ENCODE results near the gene TBC1D1.

TBC1D1 gene

DNA sequence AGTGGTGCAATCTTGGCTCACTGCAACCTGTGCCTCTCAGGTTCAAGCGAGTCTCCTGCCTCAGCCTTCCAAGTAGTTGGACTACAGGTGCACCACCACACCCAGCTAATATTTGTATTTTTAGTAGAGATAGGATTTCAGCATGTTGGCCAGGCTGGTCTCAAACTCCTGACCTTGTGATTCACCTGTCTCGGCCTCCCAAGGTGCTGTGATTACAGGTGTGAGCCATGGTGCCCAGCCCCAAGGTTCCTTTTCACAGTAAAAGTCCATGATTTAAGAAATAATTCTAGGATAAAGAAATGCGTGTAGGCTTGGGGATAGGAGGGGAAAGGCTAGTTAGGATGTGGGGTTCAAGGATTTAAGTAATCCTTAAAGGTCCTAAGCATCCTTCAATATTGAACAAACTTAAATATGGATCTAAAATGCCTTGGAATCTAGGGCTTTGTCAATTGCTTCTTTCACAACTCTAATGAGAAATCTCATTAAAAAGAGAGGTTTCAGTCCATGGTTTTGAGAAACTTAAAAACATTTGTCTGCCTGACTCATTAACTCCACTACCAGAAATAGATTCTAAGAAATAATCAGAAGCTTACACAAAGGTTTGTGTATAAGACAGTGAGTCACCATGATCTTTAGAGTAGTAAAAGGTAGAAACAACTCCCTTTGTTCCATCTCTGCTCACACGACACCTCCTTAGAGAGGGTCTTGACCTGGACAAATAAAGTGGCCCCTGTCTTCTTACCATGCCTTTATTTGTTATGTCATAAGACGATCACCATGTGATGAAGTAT is 272.5 kb downstream of the TBC1D1 start:
- Histone ChIP-seq H3K27ac (replicated peaks; ENCODE audit: low read length) (no peak overlapping the region), H2BK15ac (ENCODE audit: low read length) (no peak overlapping the region), H2BK5ac (ENCODE audit: low read length) (no peak overlapping the region), H3K27me3 (ENCODE audit: control insufficient read depth in 3 of 3, insufficient read depth in 3 of 3, low read depth in 1 of 3, low read length in 3 of 3) (no peaks in the 10 kb centered on the region), H4K8ac (ENCODE audit: low read depth, low read length) (no peak overlapping the region), H2BK12ac (ENCODE audit: low read length) (no peak overlapping the region), H3K36me3 (replicated peaks in 1 of 2; ENCODE audit: control insufficient read depth in 2 of 2, insufficient read depth in 2 of 2, low read length in 2 of 2) (no peaks in the 10 kb centered on the region), H3K18ac (ENCODE audit: low read length) (no peak overlapping the region), H4K91ac (ENCODE audit: low read depth, low read length, poor library complexity) (no peak overlapping the region), H3K23ac (ENCODE audit: low read depth, low read length, poor library complexity) (no peak overlapping the region), H3K4me2 (ENCODE audit: insufficient read depth, low read length, poor library complexity, severe bottlenecking) (no peak overlapping the region), H2AFZ (ENCODE audit: low read length) (no peak overlapping the region), H3K14ac (ENCODE audit: low read length) (no peak overlapping the region), H3K4me1 (ENCODE audit: control insufficient read depth in 2 of 2, insufficient read depth in 1 of 2, low read depth in 1 of 2, low read length in 2 of 2) (peaks cover 15 to 24% of the 10 kb centered on the region in 2 donors), H3K9me3 (replicated peaks in 1 of 2; ENCODE audit: control insufficient read depth in 2 of 2, insufficient read depth in 1 of 2, low read depth in 1 of 2, low read length in 2 of 2) (peaks cover 3 to 21% of the 10 kb centered on the region in 2 donors), H3K4me3 (ENCODE audit: low read length in 2 of 2) (no peak overlapping the region), H2AK5ac (ENCODE audit: low read depth, low read length) (no peak overlapping the region), H3K4ac (ENCODE audit: low read length) (no peak overlapping the region), H3K9ac (ENCODE audit: low read depth, low read length, poor library complexity) (no peak overlapping the region), H2BK120ac (ENCODE audit: low read depth, low read length) (no peak overlapping the region), H3K79me1 (ENCODE audit: low read depth, low read length) (no peaks in the 10 kb centered on the region)
- no peak for DNase-seq (ENCODE audit: low spot score)
- no CpG with 5 or more reads among the region's 5 CpGs for WGBS, 2 donors (ENCODE audit: extremely low coverage in 2 of 2, insufficient read length in 2 of 2, insufficient replicate concordance in 1 of 2)

DNA sequence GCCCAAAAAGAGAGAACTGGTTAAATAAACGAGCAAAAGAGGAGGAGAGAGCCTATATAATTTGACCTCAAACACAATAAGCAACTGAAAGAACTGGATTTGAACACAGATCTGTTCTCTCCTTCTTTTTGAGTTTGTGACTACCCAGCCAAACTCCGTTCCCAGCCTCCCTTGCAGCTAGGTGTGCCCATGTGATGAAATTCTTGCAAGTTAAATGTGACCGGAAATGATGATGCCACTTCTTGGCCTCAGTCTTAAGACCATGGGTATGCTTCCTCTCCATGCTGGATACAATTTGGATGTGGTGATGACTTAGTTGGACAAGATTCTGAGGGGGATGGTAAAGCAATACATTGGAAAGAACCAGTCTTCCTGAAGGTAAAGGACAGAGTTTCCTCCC is 273.5 kb downstream of the TBC1D1 start:
- H3K23ac ChIP-seq (ENCODE audit: low read depth, low read length, poor library complexity) = no peak overlapping the region
- no peak overlapping the region for H2BK120ac ChIP-seq (ENCODE audit: low read depth, low read length)
- H3K9ac ChIP-seq (ENCODE audit: low read depth, low read length, poor library complexity) = no peak overlapping the region
- H2BK15ac ChIP-seq (ENCODE audit: low read length) = no peak overlapping the region
- no peak overlapping the region for H4K91ac ChIP-seq (ENCODE audit: low read depth, low read length, poor library complexity)
- H2AK5ac ChIP-seq (ENCODE audit: low read depth, low read length) = no peak overlapping the region
- no peak overlapping the region for H3K27ac ChIP-seq (replicated peaks; ENCODE audit: low read length)
- no peaks in the 10 kb centered on the region for H3K36me3 ChIP-seq (replicated peaks in 1 of 2; ENCODE audit: control insufficient read depth in 2 of 2, insufficient read depth in 2 of 2, low read length in 2 of 2)
- H3K14ac ChIP-seq (ENCODE audit: low read length) = no peak overlapping the region
- H2AFZ ChIP-seq (ENCODE audit: low read length) = no peak overlapping the region
- H3K4ac ChIP-seq (ENCODE audit: low read length) = no peak overlapping the region
- no peak overlapping the region for H2BK12ac ChIP-seq (ENCODE audit: low read length)
- H3K4me3 ChIP-seq (ENCODE audit: low read length in 2 of 2) = no peak overlapping the region
- H3K79me1 ChIP-seq (ENCODE audit: low read depth, low read length) = no peaks in the 10 kb centered on the region
- no CpG with 5 or more reads among the region's 3 CpGs for WGBS, 2 donors (ENCODE audit: extremely low coverage in 2 of 2, insufficient read length in 2 of 2, insufficient replicate concordance in 1 of 2)
- peaks cover 3 to 21% of the 10 kb centered on the region in 2 donors for H3K9me3 ChIP-seq (replicated peaks in 1 of 2; ENCODE audit: control insufficient read depth in 2 of 2, insufficient read depth in 1 of 2, low read depth in 1 of 2, low read length in 2 of 2)
- H3K4me1 ChIP-seq (ENCODE audit: control insufficient read depth in 2 of 2, insufficient read depth in 1 of 2, low read depth in 1 of 2, low read length in 2 of 2) = peaks cover 15 to 24% of the 10 kb centered on the region in 2 donors
- no peak for DNase-seq (ENCODE audit: low spot score)
- no peaks in the 10 kb centered on the region for H3K27me3 ChIP-seq (ENCODE audit: control insufficient read depth in 3 of 3, insufficient read depth in 3 of 3, low read depth in 1 of 3, low read length in 3 of 3)
- no peak overlapping the region for H3K18ac ChIP-seq (ENCODE audit: low read length)
- H3K4me2 ChIP-seq (ENCODE audit: insufficient read depth, low read length, poor library complexity, severe bottlenecking) = no peak overlapping the region
- H4K8ac ChIP-seq (ENCODE audit: low read depth, low read length) = no peak overlapping the region
- no peak overlapping the region for H2BK5ac ChIP-seq (ENCODE audit: low read length)

DNA sequence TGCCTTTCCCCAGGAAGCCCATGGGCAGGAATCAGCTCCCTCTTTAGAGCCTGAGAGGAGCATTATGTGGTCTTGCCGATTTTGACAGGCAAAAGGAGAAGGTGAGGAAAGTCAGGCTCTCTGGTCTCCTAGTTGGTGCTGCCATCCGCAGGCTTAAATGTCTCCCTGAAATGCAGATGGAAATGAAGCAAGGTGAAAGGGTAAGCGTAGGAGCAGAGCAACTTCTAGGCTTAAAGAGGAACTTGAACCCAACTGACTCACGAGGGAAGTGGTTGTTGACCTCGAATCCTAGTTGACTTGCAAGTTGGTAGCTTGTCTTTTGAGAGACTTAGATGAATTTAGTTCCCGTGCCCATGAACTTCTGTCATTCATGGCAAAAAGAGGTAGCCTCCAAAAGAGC is 275.2 kb downstream of the TBC1D1 start:
- no peak overlapping the region for H2BK5ac ChIP-seq (ENCODE audit: low read length)
- no peaks in the 10 kb centered on the region for H3K36me3 ChIP-seq (replicated peaks in 1 of 2; ENCODE audit: control insufficient read depth in 2 of 2, insufficient read depth in 2 of 2, low read length in 2 of 2)
- H3K4me3 ChIP-seq (ENCODE audit: low read length in 2 of 2) = no peak overlapping the region
- H2AFZ ChIP-seq (ENCODE audit: low read length) = no peak overlapping the region
- no CpG with 5 or more reads among the region's 6 CpGs for WGBS, 2 donors (ENCODE audit: extremely low coverage in 2 of 2, insufficient read length in 2 of 2, insufficient replicate concordance in 1 of 2)
- no peak overlapping the region for H4K91ac ChIP-seq (ENCODE audit: low read depth, low read length, poor library complexity)
- H3K4ac ChIP-seq (ENCODE audit: low read length) = no peak overlapping the region
- no peak for DNase-seq (ENCODE audit: low spot score)
- H3K4me1 ChIP-seq (ENCODE audit: control insufficient read depth in 2 of 2, insufficient read depth in 1 of 2, low read depth in 1 of 2, low read length in 2 of 2) = peaks cover 5 to 16% of the 10 kb centered on the region in 2 donors
- no peaks in the 10 kb centered on the region for H3K79me1 ChIP-seq (ENCODE audit: low read depth, low read length)
- no peak overlapping the region for H2BK120ac ChIP-seq (ENCODE audit: low read depth, low read length)
- H3K27ac ChIP-seq (replicated peaks; ENCODE audit: low read length) = no peak overlapping the region
- H3K4me2 ChIP-seq (ENCODE audit: insufficient read depth, low read length, poor library complexity, severe bottlenecking) = no peak overlapping the region
- H3K23ac ChIP-seq (ENCODE audit: low read depth, low read length, poor library complexity) = no peak overlapping the region
- no peak overlapping the region for H3K14ac ChIP-seq (ENCODE audit: low read length)
- H2BK15ac ChIP-seq (ENCODE audit: low read length) = no peak overlapping the region
- H4K8ac ChIP-seq (ENCODE audit: low read depth, low read length) = no peak overlapping the region
- no peak overlapping the region for H2AK5ac ChIP-seq (ENCODE audit: low read depth, low read length)
- H3K18ac ChIP-seq (ENCODE audit: low read length) = peak overlapping the region; percentile 25
- H3K9ac ChIP-seq (ENCODE audit: low read depth, low read length, poor library complexity) = no peak overlapping the region
- H3K9me3 ChIP-seq (replicated peaks in 1 of 2; ENCODE audit: control insufficient read depth in 2 of 2, insufficient read depth in 1 of 2, low read depth in 1 of 2, low read length in 2 of 2) = peaks cover 3 to 21% of the 10 kb centered on the region in 2 donors
- no peak overlapping the region for H2BK12ac ChIP-seq (ENCODE audit: low read length)
- no peaks in the 10 kb centered on the region for H3K27me3 ChIP-seq (ENCODE audit: control insufficient read depth in 3 of 3, insufficient read depth in 3 of 3, low read depth in 1 of 3, low read length in 3 of 3)

DNA sequence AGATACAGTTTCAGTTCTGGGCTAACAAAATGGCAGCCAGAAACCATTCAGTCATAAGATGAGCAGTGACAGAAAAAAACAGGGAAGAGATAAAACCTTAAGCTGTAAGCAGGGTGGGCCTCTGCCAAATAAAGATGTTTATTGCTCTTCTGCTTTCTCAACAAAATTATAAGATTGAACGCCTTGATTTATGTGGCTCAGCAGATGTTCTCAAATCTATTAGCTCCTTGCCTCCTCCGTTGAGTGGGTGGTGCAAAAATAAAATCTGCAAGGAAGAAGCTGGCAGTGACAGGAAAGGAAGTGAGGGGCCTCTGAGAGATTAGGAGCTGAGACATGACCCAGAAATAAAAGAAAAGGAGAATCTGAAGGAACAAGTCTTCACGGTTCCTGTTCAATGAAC is 275.9 kb downstream of the TBC1D1 start:
- peaks cover 4 to 23% of the 10 kb centered on the region in 2 donors for H3K9me3 ChIP-seq (replicated peaks in 1 of 2; ENCODE audit: control insufficient read depth in 2 of 2, insufficient read depth in 1 of 2, low read depth in 1 of 2, low read length in 2 of 2)
- H3K14ac ChIP-seq (ENCODE audit: low read length) = no peak overlapping the region
- H2AK5ac ChIP-seq (ENCODE audit: low read depth, low read length) = no peak overlapping the region
- no peak overlapping the region for H3K4me2 ChIP-seq (ENCODE audit: insufficient read depth, low read length, poor library complexity, severe bottlenecking)
- H3K4me3 ChIP-seq (ENCODE audit: low read length in 2 of 2) = no peak overlapping the region
- H4K8ac ChIP-seq (ENCODE audit: low read depth, low read length) = no peak overlapping the region
- H3K79me1 ChIP-seq (ENCODE audit: low read depth, low read length) = no peaks in the 10 kb centered on the region
- WGBS, 2 donors (ENCODE audit: extremely low coverage in 2 of 2, insufficient read length in 2 of 2, insufficient replicate concordance in 1 of 2) = no CpG with 5 or more reads among the region's 3 CpGs
- no peak overlapping the region for H3K9ac ChIP-seq (ENCODE audit: low read depth, low read length, poor library complexity)
- no peak overlapping the region for H3K23ac ChIP-seq (ENCODE audit: low read depth, low read length, poor library complexity)
- no peak for DNase-seq (ENCODE audit: low spot score)
- no peak overlapping the region for H2BK120ac ChIP-seq (ENCODE audit: low read depth, low read length)
- no peak overlapping the region for H2BK5ac ChIP-seq (ENCODE audit: low read length)
- no peak overlapping the region for H3K4ac ChIP-seq (ENCODE audit: low read length)
- no peak overlapping the region for H2BK15ac ChIP-seq (ENCODE audit: low read length)
- peaks cover 4 to 11% of the 10 kb centered on the region in 2 donors for H3K4me1 ChIP-seq (ENCODE audit: control insufficient read depth in 2 of 2, insufficient read depth in 1 of 2, low read depth in 1 of 2, low read length in 2 of 2)
- H3K18ac ChIP-seq (ENCODE audit: low read length) = no peak overlapping the region
- no peaks in the 10 kb centered on the region for H3K27me3 ChIP-seq (ENCODE audit: control insufficient read depth in 3 of 3, insufficient read depth in 3 of 3, low read depth in 1 of 3, low read length in 3 of 3)
- H4K91ac ChIP-seq (ENCODE audit: low read depth, low read length, poor library complexity) = no peak overlapping the region
- no peak overlapping the region for H2BK12ac ChIP-seq (ENCODE audit: low read length)
- H3K36me3 ChIP-seq (replicated peaks in 1 of 2; ENCODE audit: control insufficient read depth in 2 of 2, insufficient read depth in 2 of 2, low read length in 2 of 2) = no peaks in the 10 kb centered on the region
- H3K27ac ChIP-seq (replicated peaks; ENCODE audit: low read length) = no peak overlapping the region
- peak overlapping the region; percentile 6 for H2AFZ ChIP-seq (ENCODE audit: low read length)

Data from neuronal stem cell (in vitro differentiated cells).